Ishikawa (cell line): ENCODE results near the gene PRDM9.

Source experiments
- CEBPB ChIP-seq: IDR thresholded peaks from 2 replicates; pipeline ENCODE4 v1.6.1; 2012
- CREB1 ChIP-seq: IDR thresholded peaks from 2 replicates; pipeline ENCODE4 v1.6.1; 2012; ENCODE audit warnings: low read depth
- EGR1 ChIP-seq: IDR thresholded peaks from 2 replicates; pipeline ENCODE4 v1.6.1; 2012
- EP300 ChIP-seq: IDR thresholded peaks from 2 replicates; pipeline ENCODE4 v1.6.1; 2012; ENCODE audit warnings: borderline replicate concordance
- FOXM1 ChIP-seq: IDR thresholded peaks from 2 replicates; pipeline ENCODE4 v1.6.1; 2012; ENCODE audit warnings: low read depth, borderline replicate concordance
- NFIC ChIP-seq: IDR thresholded peaks from 2 replicates; pipeline ENCODE4 v1.6.1; 2012
- RAD21 ChIP-seq: IDR thresholded peaks from 2 replicates; pipeline ENCODE4 v1.6.1; 2012; ENCODE audit warnings: low read depth
- REST ChIP-seq: IDR thresholded peaks from 2 replicates; pipeline ENCODE4 v1.6.1; 2012; ENCODE audit warnings: low read depth, mild to moderate bottlenecking
- TAF1 ChIP-seq: IDR thresholded peaks from 2 replicates; pipeline ENCODE4 v1.6.1; 2012; ENCODE audit warnings: low read depth, mild to moderate bottlenecking
- TCF12 ChIP-seq: IDR thresholded peaks from 2 replicates; pipeline ENCODE4 v1.6.1; 2012; ENCODE audit warnings: low read depth
- TEAD4 ChIP-seq: IDR thresholded peaks from 2 replicates; pipeline ENCODE4 v1.6.1; 2012
- USF1 ChIP-seq: IDR thresholded peaks from 2 replicates; pipeline ENCODE4 v1.6.1; 2012
- YY1 ChIP-seq: IDR thresholded peaks from 2 replicates; pipeline ENCODE4 v1.6.1; 2012; ENCODE audit warnings: low read depth
- ZBTB7A ChIP-seq: IDR thresholded peaks from 2 replicates; pipeline ENCODE4 v1.6.1; 2012; ENCODE audit warnings: low read depth
- TF ChIP-seq, protein P1 (sequence below): IDR thresholded peaks from 2 replicates; pipeline ENCODE4 v1.6.1; 2012

Gene PRDM9

GRCh38 chr5:23468658-23469057 lies 38.8 kb upstream of the PRDM9 start:
- TF ChIP-seq YY1 (no peak), NFIC (no peak), RAD21 (no peak), EP300 (no peak)

DNA sequence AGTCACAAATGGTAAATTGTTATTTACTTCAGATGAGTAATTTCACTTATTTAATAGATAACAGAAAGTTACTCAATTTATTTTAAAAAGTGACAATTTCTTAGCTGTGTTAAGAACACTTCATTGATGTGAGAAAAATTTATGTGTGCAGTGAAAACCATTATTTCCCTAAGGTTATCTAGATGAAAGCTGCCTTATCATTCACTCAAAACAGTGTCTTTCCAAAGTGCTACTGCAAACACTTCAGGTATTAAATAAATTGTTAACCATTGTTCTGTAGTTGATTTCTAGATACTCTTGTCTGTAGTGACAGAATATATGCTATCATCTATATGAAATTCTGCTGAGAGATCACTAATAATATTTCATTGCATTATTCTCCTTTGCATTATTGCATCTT lies 33.5 kb upstream of the PRDM9 start:
- TF ChIP-seq YY1 (no peak), ZBTB7A (no peak), TAF1 (no peak), USF1 (no peak)

DNA sequence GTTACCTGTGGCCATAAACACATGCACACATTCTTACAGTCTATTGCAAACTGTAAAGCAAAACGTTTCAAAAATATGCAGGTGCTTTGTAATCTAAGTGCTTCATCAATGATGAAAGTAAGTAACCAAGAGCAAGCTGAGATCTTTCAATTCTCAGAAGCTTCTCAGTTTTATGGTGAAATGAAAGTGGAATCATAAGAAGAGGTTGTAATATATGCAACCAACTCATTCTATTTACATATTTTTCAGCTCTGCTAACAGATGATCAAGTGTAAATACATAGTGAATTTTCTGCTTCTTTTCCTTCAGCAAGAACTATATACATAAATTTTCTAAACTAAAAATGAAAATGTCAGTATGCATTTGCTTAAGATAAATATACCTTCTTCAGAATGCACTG lies 33.1 kb upstream of the PRDM9 start:
- TF ChIP-seq YY1 (no peak), FOXM1 (no peak), REST (no peak), RAD21 (no peak), ZBTB7A (no peak), EP300 (no peak), TAF1 (no peak), EGR1 (no peak), TCF12 (no peak), CREB1 (no peak), CEBPB (no peak), USF1 (no peak), TEAD4 (no peak), NFIC (no peak)
- TF ChIP-seq, protein P1, sequence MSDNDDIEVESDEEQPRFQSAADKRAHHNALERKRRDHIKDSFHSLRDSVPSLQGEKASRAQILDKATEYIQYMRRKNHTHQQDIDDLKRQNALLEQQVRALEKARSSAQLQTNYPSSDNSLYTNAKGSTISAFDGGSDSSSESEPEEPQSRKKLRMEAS, result no peak

DNA sequence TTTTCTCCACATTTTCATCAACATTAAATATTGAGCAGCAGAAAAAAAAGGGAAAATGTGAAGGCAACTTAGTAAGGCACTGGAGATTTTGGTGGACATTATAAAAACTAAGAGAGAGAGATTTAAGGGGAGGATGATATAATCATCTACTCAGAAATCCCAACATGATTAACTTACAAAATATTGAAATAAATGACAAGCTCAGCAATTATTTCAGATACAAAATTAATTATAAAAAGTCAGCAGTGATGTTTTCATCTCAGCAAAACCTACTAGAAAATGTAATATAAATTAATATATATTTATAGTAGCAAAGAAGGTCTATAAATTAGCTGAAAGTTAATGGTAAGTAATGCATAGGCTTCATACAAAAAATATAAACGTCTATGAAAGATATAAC lies 30.8 kb upstream of the PRDM9 start:
- TF ChIP-seq REST (no peak), ZBTB7A (no peak), CREB1 (no peak)

DNA sequence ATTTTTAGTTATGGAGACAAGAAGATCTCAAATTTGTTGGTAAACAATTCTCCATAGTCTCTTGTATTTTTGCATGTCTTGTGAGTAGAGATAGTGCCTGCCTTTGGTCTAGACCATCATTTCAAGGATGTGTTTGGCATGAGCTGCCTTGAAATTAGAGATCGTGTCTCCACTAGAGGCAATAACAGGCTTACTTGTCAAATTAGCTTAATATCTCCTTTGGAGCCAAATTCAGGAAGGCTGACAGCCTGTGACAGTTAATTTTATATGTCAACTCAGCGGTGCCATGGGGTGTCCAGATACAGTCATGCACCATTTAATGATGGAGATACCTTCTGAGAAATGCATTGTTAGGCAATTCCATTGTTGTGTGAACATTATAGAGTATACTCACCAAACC lies 24.8 kb upstream of the PRDM9 start:
- TF ChIP-seq RAD21, result no peak
- no peak for TF ChIP-seq TAF1
- no peak for TF ChIP-seq REST
- TF ChIP-seq NFIC, result no peak
- TF ChIP-seq TCF12, result no peak

GRCh38 chr5:23483090-23483489 lies 24.3 kb upstream of the PRDM9 start:
- TF ChIP-seq TCF12, result no peak

- TF ChIP-seq ZBTB7A (no peak), TEAD4 (no peak), EGR1 (no peak), CEBPB (no peak), USF1 (no peak), TAF1 (no peak), CREB1 (no peak), YY1 (no peak), REST (no peak)
- TF ChIP-seq, protein P1, result no peak
Observed at GRCh38 chr5:23484096-23484495, 23.3 kb upstream of the PRDM9 start.
